ENCODE measurements around the gene FCGR3B.
"Not testable (repeated sequence)": the region's sequence is repeated elsewhere in the genome, so short reads cannot be mapped to it uniquely, and the experiment has no call there.

Gene FCGR3B

DNA sequence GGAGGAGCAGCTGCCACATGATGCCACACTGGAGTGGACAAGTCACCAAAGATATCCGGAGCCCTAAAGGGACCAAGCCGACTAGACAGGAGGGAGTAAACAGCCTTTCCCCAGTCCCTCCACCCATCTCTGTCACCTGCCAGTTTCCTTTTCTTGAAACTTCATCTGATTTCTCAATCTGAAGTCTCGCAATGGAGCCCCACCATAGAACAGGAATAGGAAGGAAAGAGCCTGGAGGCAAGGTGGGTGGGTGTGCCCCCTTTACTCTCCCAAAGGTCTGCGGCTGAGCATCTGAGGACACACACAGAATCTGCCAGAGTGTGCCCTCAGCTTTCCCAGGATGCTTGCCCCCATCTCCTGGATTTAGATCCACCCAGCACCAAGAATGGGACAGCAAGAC, at the start of gene FCGR3B:
FCGR3B (minus strand) TSS at position 101 of the 400 bp plus-strand sequence; CDS start at position 19, 82 bp downstream.
- DNase-seq = no peak

DNA sequence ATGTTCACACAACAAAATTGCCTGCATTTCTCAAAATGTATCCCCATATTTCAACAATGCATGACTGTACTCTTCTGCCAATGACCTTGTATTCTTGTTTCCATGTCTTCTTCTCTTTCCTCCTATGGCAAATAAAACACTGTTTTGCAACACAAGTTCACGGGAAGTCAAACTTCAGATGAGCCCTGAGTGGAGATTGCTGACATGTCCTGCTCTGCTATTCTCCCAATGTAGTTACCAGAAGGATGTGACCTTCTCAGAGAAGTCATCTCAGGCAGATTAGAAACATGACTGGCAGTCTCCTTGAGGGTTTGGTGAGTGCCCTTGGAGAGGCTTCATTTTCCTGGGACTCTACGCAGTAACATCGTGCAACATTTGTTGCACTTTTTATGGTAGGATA, 47.5 kb upstream of the FCGR3B start:
- DNase-seq = no peak

DNA sequence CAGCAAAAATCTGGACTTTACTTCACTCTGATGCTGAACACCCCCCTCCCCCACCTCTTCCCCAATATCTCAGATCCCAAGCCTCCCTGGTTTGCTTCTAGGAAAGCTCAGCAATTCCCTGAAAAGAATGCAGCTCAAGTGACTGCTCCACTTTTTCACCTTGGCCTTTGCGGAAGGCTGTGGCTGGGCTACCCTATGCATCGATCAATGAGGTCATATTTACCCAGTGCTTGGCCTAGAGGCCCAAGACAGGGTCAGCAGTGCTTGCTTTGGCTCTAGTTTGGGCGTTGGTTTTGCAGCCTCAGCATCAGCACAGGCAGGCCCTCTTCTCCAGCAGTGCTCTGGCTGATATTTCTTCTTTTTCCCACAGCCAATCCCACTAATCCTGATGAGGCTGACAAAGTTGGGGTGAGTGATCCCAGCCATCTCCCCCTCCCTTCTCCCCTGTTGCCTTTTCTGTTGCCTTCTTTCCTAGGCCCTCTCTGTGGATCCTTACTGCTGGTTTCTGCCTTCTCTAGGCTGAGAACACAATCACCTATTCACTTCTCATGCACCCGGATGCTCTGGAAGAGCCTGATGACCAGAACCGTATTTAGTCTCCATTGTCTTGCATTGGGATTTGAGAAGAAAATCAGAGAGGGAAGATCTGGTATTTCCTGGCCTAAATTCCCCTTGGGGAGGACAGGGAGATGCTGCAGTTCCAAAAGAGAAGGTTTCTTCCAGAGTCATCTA, 46.1 kb upstream of the FCGR3B start:
- no peak for DNase-seq

DNA sequence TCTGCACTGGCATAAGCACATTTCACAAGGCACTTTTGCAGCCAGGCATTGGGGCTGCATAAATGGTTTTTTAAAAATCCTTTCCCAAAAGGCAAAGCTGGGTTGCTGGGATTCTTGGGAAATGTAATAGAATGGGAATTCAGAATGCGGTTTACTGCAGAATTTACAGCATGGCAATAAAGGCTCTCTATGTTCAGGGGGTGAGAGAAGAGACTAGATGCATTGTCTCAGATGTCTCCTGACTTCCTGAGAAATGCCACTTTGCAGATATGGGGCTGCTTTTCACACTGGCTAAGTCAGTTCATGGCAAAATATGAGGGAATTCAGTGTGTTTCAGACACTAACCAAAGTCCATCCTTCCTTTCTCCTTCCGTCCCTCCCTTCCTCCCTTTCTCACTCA, 45.5 kb upstream of the FCGR3B start:
- peak in 1 of 56 donors; percentile 33 for DNase-seq

DNA sequence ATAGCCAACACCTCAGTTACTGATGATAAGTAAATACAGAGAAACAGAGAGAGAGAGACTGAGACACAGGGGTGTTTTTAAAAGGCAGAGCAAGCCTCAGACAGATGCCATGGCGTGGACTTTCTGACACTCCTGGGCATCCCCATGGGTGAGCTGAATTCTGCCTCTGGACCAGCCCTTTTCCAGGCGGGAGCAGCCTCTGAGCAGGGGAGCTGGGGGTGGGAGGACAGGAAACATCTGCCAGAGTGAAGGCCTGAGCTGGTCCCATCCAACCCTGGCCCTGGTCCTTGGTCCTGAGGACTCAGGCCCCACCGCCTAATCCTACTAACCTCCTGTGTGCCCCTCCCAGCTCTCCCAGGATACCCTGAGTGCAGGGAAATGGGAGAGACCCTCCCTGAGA, 43.9 kb upstream of the FCGR3B start:
- DNase-seq = not testable (repeated sequence)

DNA sequence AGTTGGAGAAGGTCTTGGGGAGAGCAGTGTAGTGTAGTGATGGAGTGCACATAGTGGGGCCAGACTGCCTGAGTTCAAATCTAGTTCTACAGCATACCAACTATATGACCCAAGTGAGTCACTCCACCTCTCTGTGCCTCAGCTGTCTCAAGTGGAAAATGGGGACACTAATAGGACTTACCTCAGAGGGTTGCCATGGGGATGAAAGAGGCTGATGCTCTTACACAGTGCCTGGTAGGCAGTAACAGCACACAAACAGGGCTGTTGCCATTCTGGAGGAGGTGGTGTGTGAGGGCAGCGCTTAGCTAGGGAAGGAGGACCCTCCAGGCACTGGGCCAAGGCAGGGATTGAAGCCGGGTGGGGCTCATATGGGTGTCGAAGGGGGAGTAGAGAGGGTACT, 43.5 kb upstream of the FCGR3B start:
- not testable (repeated sequence) for DNase-seq

DNA sequence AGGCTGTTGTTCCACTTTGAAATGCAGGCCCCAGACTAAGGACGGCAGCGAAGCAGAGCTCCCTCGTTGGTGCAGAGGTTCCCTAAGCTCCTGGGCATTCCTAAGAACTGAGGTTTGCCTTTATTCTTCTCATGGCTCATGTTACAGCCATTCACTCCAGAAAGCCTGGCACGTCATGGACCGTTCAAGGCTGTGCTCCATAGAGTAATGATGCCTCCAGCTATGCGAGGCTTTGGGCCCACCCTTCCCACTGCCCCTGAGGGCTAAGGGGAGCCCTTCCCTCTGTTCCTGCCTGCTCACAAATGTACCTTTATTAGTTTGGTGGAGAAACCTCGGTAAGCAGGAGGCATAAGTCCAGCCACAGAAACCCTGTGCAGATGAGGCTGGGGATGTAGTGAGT, 42.5 kb upstream of the FCGR3B start:
- DNase-seq = not testable (repeated sequence)

DNA sequence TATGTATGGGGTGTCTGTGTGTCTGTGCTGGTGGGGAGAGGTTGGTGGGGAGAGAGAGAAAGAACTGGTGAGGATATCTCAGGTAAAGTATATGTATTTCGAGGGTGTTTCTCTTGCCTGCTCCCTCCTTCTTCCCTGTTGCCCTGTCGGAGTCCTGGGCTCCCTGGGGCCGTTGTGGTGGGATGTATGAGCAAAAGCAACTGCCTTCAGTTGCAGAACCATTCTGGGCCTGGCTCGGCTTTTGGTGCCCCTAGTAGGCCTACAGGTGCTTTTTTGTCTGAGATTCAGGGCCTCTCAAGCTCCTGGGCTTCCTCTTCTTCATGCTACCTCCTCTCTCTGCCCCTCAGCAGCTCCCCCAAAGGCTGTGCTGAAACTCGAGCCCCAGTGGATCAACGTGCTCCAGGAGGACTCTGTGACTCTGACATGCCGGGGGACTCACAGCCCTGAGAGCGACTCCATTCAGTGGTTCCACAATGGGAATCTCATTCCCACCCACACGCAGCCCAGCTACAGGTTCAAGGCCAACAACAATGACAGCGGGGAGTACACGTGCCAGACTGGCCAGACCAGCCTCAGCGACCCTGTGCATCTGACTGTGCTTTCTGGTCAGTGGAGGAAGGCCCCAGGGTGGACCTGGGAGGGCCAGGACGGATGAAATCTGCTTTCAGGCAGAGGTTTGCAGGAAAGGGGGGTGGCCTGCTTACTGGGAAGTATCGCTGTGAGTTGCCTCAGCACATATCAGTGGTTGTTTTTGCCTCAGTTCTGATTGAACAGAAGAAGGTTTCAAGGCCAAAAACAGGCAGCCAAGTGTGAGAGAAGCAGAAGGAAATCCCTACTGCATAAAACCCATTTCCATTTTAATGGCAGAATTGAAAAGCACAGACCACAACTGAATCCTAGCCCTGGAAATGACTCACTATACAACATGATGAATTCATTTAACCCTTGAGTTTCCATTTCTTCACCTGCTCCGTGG, 40.4 kb upstream of the FCGR3B start:
- DNase-seq = not testable (repeated sequence)

DNA sequence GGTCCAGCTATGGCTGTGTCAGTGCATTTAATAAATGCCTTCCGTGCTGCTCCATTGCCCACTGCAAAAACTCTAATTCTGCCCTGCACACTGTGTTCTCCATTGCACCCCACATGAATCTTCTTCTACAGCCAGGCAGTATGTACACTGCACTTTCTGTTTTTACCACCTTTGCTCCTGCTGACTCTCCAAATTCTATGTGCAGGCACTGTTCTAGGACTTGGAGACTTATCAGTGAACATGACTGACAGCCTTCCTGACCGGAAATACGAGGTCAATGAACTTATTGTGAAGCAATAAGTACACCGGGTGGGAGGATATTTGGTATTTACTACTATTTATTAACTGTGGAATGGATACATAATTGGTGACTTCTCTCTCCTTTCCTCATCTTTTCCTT, 33.7 kb upstream of the FCGR3B start:
- DNase-seq = not testable (repeated sequence)

DNA sequence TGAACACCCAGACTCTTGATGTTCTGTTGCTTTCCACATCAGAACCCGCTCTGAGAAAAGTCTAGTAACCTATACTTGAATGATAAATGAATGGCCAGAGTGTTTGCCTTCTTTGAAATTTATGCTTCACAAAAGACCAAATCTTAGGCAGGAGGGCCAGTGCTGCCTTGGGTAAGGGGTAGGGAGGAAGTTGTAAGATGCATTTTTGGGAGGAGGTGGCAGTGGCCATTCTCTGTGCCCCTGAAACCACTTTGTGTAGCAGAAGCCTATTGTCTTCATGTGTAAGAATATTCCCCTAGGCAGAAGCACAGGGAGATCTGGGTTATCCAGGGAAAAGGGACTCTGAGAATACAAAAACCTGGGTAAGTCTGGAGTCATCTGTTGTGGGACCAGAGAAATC, 32.6 kb upstream of the FCGR3B start:
- not testable (repeated sequence) for DNase-seq

DNA sequence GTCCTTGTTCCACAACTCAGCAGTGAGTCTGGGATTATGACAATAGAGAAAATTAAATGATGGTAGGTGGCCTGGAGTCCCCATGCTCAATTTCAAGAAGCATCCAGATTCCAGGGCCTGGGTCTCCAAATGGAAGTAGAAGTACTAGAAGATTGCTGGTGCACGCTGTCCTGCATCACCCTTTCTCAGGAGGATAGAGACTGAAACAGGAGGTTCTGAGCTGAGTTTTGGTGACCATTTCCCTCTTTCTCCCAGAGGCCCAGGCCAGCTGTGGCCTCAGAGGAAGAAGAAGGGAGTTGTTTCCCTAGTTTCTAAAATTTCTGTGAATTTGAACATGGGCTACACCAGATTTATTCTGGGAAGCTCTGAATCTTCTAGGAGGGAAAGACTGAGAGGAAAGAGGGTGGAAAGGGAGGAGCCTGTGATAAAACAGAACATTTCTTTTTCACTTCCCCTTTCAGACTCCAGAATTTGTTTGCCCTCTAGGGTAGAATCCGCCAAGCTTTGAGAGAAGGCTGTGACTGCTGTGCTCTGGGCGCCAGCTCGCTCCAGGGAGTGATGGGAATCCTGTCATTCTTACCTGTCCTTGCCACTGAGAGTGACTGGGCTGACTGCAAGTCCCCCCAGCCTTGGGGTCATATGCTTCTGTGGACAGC, 31.8 kb upstream of the FCGR3B start, which contains the start of gene FCGR2B:
FCGR2B (plus strand) TSS at position 460 of the 656 bp plus-strand sequence; CDS start at position 559, 99 bp downstream.
- not testable (repeated sequence) for DNase-seq

DNA sequence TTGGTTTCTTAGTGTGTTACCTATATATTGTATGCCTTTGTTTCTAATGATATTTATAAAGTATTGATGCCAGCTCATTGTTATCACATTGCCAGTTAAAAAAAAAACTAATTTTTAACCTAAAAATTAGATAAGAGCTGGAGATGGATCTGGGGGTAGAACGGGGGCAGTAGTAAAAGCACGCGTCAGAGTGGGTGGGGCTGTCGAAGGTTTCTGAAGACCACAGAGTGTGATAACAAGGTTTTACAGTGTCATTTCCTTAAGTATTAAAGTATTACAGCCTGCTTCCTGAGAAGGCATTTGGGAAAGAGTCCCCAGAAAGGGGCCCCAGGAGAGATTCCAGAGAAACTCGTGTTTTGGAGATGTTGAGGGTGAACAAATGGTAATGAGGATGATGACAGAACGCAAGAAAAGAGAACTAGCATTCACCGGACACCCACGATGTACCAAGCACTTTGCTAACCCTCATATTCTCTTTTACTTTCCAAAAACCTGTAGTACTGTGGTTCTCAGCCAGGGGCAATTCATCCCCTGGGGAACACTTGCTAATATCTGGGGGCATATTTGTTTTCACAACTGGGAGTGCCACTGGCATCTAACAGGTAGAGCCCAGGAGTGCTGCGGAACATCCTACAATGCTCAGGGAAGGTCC, 30.8 kb upstream of the FCGR3B start:
- DNase-seq = not testable (repeated sequence)

DNA sequence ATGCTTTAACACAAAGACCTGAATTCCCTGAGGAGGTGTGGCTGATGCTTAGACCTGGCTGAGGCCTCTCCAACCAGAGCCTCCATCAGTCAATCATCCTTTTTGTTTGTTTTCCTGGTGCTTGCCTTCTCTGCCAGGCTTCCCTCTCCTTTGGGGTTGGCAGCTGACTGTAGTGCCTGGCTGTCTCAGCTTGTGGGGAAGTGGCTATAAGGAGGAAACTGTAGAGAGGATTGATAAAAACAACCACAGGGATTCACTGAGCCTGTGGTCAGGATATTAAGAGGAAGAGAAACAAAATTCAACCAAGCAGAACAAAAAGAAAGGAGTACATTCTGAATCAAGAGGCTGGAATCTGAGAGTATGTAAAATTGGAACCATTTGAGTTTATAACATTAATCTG, 27.5 kb upstream of the FCGR3B start:
- not testable (repeated sequence) for DNase-seq

DNA sequence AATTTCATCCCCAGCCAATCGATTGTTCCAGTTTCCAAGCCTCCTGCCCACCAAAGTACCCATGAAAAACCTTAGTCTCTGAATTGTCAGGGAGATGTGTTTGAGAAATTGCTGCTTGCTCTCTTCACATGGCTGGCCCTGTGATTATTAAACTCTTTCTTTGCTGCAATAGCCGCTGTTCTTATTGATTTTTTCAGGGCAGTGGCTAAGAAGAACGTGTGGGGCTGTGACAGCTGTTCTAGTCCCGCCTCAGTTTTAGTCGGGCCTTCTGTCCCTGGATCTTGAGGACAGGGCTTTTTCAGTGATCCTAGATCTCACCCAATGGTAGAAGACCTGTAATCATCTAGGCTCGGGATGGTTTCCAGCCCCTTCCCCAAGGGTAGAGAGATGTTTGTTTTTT, 23.0 kb upstream of the FCGR3B start:
- not testable (repeated sequence) for DNase-seq

DNA sequence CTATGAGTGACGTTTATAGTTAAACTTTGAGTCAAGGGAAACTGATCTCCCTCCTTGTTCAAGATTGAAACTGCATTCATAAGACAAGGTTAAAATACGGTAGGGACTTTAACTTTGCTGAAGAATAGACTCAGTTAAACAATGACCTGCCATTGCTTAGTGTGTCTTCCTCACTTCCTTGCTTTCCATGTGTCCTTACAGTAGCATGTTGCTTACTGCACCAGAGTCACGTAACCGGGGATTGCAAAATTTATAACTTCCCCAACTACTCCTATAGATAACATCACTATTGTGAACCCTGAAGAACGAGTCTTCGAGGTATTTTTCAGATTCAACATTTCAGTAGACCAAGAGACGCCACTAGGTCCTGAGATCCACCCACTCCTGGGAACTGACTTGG, 22.6 kb upstream of the FCGR3B start:
- DNase-seq = not testable (repeated sequence)

DNA sequence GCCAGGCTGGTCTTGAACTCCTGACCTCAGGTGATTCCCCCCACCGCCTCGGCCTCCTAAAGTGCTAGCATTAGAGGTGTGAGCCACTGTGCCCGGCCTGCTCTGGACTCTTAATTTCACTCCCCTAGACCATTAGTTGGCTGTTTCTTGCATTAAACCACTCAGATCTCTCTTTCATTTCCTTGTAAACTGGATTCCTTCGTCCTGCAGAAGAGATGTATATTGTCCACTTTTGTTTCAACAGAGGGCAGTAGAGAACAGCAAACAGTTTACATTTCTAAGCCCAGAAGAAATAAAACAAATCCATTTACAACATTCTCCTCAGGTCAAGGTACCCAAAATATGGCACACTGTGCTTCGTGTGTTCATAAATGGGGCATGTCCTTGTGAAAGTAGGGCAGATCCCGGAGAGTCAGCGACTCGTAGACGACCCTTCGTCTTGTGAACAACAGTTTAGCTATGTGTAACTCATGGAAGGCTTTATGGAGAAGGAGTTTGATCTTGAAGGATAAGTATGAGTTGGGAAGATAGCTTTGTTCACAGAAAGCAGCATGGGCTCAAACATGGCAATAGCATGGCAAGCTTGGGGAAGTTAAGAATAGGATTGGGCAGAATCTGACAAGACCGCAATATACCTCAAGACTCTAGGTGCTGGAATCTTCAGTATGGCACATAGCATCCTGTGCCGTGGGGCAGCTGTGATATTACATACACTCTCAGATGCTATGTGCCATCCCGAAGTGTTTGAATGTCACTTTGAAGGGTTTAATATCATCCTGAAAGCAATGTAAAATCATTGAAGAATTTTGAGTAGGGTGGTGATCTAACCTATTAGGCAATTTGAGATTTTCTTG, 16.8 kb upstream of the FCGR3B start:
- DNase-seq = peak in 1 of 56 donors; percentile 3

DNA sequence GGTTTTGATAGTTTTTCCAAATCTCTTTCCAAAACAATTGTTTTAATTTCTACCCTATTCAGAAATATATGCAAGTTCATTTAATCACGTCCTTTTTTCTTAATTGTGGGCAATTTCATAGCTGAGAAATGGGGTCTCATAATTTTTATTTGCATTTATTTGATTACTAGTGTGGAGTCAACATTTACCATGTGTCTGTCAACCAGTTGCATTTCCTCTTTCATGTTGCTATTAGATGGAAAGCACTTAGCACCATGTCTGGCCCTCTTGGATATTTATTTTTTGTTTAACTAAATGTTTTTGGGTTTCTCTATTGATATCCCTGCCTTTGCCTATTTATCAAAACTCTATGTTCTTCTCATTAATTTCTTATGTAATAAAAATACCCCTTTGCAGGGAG, 13.9 kb upstream of the FCGR3B start:
- not testable (repeated sequence) for DNase-seq

DNA sequence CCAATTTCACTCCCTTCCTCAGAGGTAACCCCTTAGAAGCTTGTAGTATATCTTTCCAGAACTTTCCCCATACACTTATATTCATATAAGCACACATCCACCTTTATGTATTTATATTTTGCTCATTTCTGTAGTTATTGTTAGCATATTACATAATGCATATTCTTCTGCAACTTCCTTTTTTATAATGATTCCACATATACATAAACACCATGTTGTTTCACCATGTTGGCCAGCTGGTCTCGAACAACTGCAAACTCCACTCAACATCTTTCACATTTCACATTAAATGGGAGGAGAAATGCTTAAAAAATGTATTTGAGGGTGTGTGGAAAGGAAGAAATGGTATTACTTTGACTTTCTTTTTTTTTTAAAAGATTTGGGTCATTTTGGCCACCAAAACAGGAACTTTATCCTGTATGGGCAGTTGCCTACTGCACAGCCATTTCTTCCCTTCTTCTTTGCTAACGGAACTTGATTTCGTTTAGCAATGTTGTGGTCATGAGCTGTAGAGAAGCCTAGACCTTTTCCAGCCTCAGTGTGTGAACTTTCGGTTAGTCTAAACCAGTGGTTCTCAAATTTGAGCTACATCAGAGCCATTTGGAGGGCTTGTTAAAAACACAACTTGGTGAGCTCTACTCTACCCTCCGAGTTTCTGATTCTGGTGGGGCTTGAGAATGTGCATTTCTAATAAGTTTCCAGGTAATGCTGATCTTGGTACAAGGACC, 12.7 kb upstream of the FCGR3B start:
- DNase-seq = not testable (repeated sequence)

DNA sequence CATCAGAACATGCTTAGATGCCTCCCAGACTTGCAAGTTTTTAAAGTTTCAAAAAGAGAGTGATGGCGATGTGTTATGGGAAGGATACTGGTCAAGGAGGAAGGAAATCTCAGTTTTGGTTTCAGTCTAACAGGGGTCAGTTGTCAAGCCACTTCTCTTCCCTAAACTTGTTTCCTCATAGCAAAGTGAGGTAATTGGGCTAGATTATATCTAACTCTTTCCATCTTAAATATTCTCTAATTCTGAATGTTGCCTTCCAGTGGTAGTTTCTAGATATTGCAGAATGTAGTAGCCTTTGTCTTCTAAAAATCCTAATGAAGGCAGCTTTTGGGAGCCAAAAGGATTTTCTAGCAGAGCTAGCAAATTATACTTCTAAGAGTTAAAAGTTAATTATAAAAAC, 11.7 kb upstream of the FCGR3B start:
- not testable (repeated sequence) for DNase-seq

Data from nucleus accumbens (tissue), 56 donors.